Activated CD4-positive, alpha-beta T cell treated with anti-CD3 and anti-CD28 coated beads, Interleukin-2, Interleukin-4, amounts not matched to agents 100 ng/mL and 50 ng/mL, durations not matched to agents 16 hours and 8 hours (primary cell): ENCODE data around the gene CDCA4.

Experiments
- DNase-seq: peaks from one replicate; pipeline ENCODE4 v3.0.0-alpha.2; 2020; ENCODE audit warnings: low spot score

Gene CDCA4

GRCh38 chr14:104989236-104989950 is 31.5 kb downstream of the CDCA4 start:
- DNase-seq = no peak

GRCh38 chr14:104986487-104987164 is 34.3 kb downstream of the CDCA4 start:
- no peak for DNase-seq

GRCh38 chr14:104985675-104986486 is 35.0 kb downstream of the CDCA4 start, which contains the start of gene CLBA1:
TSS of gene CLBA1 (plus strand) at chr14:104985788. CDS start at chr14:104986432, 644 bp downstream.
- peak; percentile 89 for DNase-seq

GRCh38 chr14:104984056-104984894 is 36.6 kb downstream of the CDCA4 start:
- DNase-seq = no peak

GRCh38 chr14:104983231-104983721 is 37.6 kb downstream of the CDCA4 start:
- DNase-seq = no peak

- no peak for DNase-seq
Measured at GRCh38 chr14:104982548-104983230, 38.2 kb downstream of the CDCA4 start.

GRCh38 chr14:104981699-104982541 is 39.0 kb downstream of the CDCA4 start:
- no peak for DNase-seq

- no peak for DNase-seq
Measured at GRCh38 chr14:104980611-104981531, 40.0 kb downstream of the CDCA4 start.

- no peak for DNase-seq
Measured at GRCh38 chr14:104979758-104980610, 40.9 kb downstream of the CDCA4 start.

- DNase-seq = no peak
Measured at GRCh38 chr14:104978746-104979691, 41.9 kb downstream of the CDCA4 start.

- DNase-seq = peak; percentile 45
Measured at GRCh38 chr14:104977681-104978653, 42.9 kb downstream of the CDCA4 start, which contains the start of gene AHNAK2. TSS of gene AHNAK2 (minus strand) at chr14:104978374. CDS start at chr14:104978237, 137 bp downstream.

GRCh38 chr14:104977008-104977680 is 43.7 kb downstream of the CDCA4 start:
- no peak for DNase-seq

- DNase-seq = peak; percentile 88
Measured at GRCh38 chr14:104976198-104977007, 44.5 kb downstream of the CDCA4 start.
